HCT116 (cell line): ENCODE results near the gene FBXO5. TPM values are rescaled to one million over a fixed set of nuclear protein-coding genes. Genes with fewer than 3 reads are reported as not detected.

Experiments
- ATAC-seq: fragments of 200-7000 bp; cut with Tn5 transposase; 2 replicates; pipeline ENCODE4 v1.9.1; 2020; ENCODE audit warnings: mild to moderate bottlenecking, moderate library complexity
- BruUV-seq: library from RNA; stranded (reverse); fragments of 400-500 nt; replicated peaks from 2 replicates; lab custom pipeline; 2021; lab: Mats Ljungman, UMichigan
- CTCF ChIA-PET: fragments of 300-600 bp; sonication (Branson Sonifier 250); formaldehyde crosslinking; loops from one replicate; lab custom pipeline; 2021; ENCODE audit warnings: antibody characterized with exemption; lab: Charles Lee
- POLR2A ChIA-PET: fragments of 300-600, 350-600 bp; sonication (Branson Sonifier 250); formaldehyde crosslinking; loops from one replicate; lab custom pipeline; 2021; ENCODE audit warnings: antibody characterized with exemption; lab: Charles Lee
- RAD21 ChIA-PET, 2 experiments: fragments of 300-600 bp; sonication (Branson Sonifier 250); formaldehyde crosslinking; loops; one replicate each; lab custom pipeline; 2023; ENCODE audit warnings: low total read pairs in 2 of 2; ENCODE audit not compliant: uncharacterized antibody in 2 of 2, unreplicated experiment in 2 of 2, low non-redundant PET in 1 of 2; lab: Charles Lee
- DNase-seq: peaks from one replicate; pipeline ENCODE4 v3.0.0-alpha.2; 2010; ENCODE audit warnings: low read depth, low spot score
- H2AFZ ChIP-seq: fragments of 200-600 bp; shearing (Covaris generic), sonication (generic); 2 replicates; pipeline ENCODE4 v1.6.1; 2017; ENCODE audit warnings: low read depth, mixed run types, mixed read lengths, antibody characterized with exemption, low read length; ENCODE audit not compliant: poor library complexity, severe bottlenecking
- H3K27ac ChIP-seq: 2 replicates; pipeline ENCODE4 v1.5.1; 2012; ENCODE audit warnings: low read depth, low read length
- H3K27me3 ChIP-seq: fragments of 200-600 bp; sonication (generic); 2 replicates; pipeline ENCODE4 v1.6.1; 2016; ENCODE audit warnings: mixed run types, low read length, mixed read lengths; ENCODE audit not compliant: insufficient read depth
- H3K36me3 ChIP-seq, 2 experiments: fragments of 200-500 bp in 1 of 2; fragments of 200-600 bp in 1 of 2; sonication (Bioruptor generic) in 1 of 2; sonication (generic) in 1 of 2; 2 replicates each; pipeline versions ENCODE4 v1.5.1 to v1.6.1; 2014 to 2016; ENCODE audit warnings: low read length in 2 of 2, inconsistent platforms in 1 of 2, mixed read lengths in 1 of 2, mixed run types in 1 of 2; ENCODE audit not compliant: insufficient read depth in 2 of 2, control insufficient read depth in 1 of 2
- H3K4me1 ChIP-seq, 2 experiments: fragments of 200-600 bp in 1 of 2; sonication (generic) in 1 of 2; 2 replicates each; pipeline versions ENCODE4 v1.5.1 to v1.6.1; 2012 to 2017; ENCODE audit warnings: low read length in 2 of 2, inconsistent platforms in 1 of 2, mild to moderate bottlenecking in 1 of 2, mixed read lengths in 1 of 2, mixed run types in 1 of 2, moderate library complexity in 1 of 2; ENCODE audit not compliant: insufficient read depth in 2 of 2, control insufficient read depth in 1 of 2
- H3K4me2 ChIP-seq: fragments of 200-600 bp; sonication (generic); 2 replicates; pipeline ENCODE4 v1.6.1; 2017; ENCODE audit warnings: mixed run types, low read length, mixed read lengths
- H3K4me3 ChIP-seq, 2 experiments: fragments of 200-600 bp in 1 of 2; sonication (generic) in 1 of 2; replicated peaks in 1 of 2; 2 replicates each; pipeline ENCODE4 v1.5.1; 2011 to 2016; ENCODE audit warnings: low read length in 2 of 2, control low read depth in 1 of 2, low read depth in 1 of 2, mild to moderate bottlenecking in 1 of 2, mixed read lengths in 1 of 2, mixed run types in 1 of 2
- H3K79me2 ChIP-seq: fragments of 200-600 bp; sonication (generic); 2 replicates; pipeline ENCODE4 v1.6.1; 2017; ENCODE audit warnings: mild to moderate bottlenecking, mixed run types, low read length, moderate library complexity, mixed read lengths; ENCODE audit not compliant: insufficient read depth
- H3K9ac ChIP-seq: fragments of 200-600 bp; sonication (generic); 2 replicates; pipeline ENCODE4 v1.6.1; 2016; ENCODE audit warnings: low read length, mixed read lengths
- H3K9me2 ChIP-seq: fragments of 200-600 bp; sonication (generic), shearing (Covaris generic); 2 replicates; pipeline ENCODE4 v1.6.1; 2017; ENCODE audit warnings: mixed run types, mild to moderate bottlenecking, moderate library complexity; ENCODE audit not compliant: insufficient read depth
- H3K9me3 ChIP-seq, 2 experiments: fragments of 200-500 bp in 1 of 2; fragments of 200-600 bp in 1 of 2; sonication (Bioruptor generic) in 1 of 2; sonication (generic) in 1 of 2; 2 replicates each; pipeline ENCODE4 v1.6.1; 2014 to 2017; ENCODE audit warnings: low read length in 2 of 2, mixed read lengths in 2 of 2, inconsistent platforms in 1 of 2, low read depth in 1 of 2, mild to moderate bottlenecking in 1 of 2, mixed run types in 1 of 2, moderate library complexity in 1 of 2; ENCODE audit not compliant: control insufficient read depth in 1 of 2, insufficient read depth in 1 of 2
- H4K20me1 ChIP-seq: fragments of 200-600 bp; sonication (generic), shearing (Covaris generic); 2 replicates; pipeline ENCODE4 v1.6.1; 2017; ENCODE audit warnings: mixed run types, mild to moderate bottlenecking, moderate library complexity; ENCODE audit not compliant: insufficient read depth
- ATF3 ChIP-seq: IDR thresholded peaks from 2 replicates; pipeline ENCODE4 v1.6.1; 2012
- CBX3 ChIP-seq: IDR thresholded peaks from 2 replicates; pipeline ENCODE4 v1.6.1; 2012; ENCODE audit warnings: low read depth
- CTCF ChIP-seq, 3 experiments: fragments of 200-600 bp in 1 of 3; sonication (generic) in 1 of 3; IDR thresholded peaks in 2 of 3; conservative IDR thresholded peaks in 1 of 3; 2 replicates each; pipeline ENCODE4 v1.5.1; 2012 to 2017; ENCODE audit warnings: low read depth in 2 of 3, low read length in 2 of 3, antibody characterized with exemption in 1 of 3, borderline replicate concordance in 1 of 3, control low read depth in 1 of 3, mild to moderate bottlenecking in 1 of 3, mixed read lengths in 1 of 3, mixed run types in 1 of 3, moderate library complexity in 1 of 3; ENCODE audit not compliant: insufficient read depth in 1 of 3
- ELF1 ChIP-seq: IDR thresholded peaks from 2 replicates; pipeline ENCODE4 v1.6.1; 2012; ENCODE audit warnings: low read depth, borderline replicate concordance
- EZH2phosphoT487 ChIP-seq: fragments of 200-600 bp; IDR thresholded peaks from 2 replicates; pipeline ENCODE4 v1.6.1; 2018; ENCODE audit warnings: antibody characterized with exemption, borderline replicate concordance
- FOSL1 ChIP-seq: IDR thresholded peaks from 2 replicates; pipeline ENCODE4 v1.6.1; 2012; ENCODE audit warnings: low read depth
- RAD21 ChIP-seq: IDR thresholded peaks from 2 replicates; pipeline ENCODE4 v1.6.1; 2012; ENCODE audit warnings: low read depth, mild to moderate bottlenecking
- SIN3A ChIP-seq: IDR thresholded peaks from 2 replicates; pipeline ENCODE4 v1.6.1; 2012; ENCODE audit warnings: low read depth
- SRF ChIP-seq: IDR thresholded peaks from 2 replicates; pipeline ENCODE4 v1.6.1; 2012; ENCODE audit warnings: low read depth
- YY1 ChIP-seq: IDR thresholded peaks from 2 replicates; pipeline ENCODE4 v1.6.1; 2011; ENCODE audit warnings: low read length, low read depth, moderate library complexity, mild to moderate bottlenecking; ENCODE audit not compliant: insufficient replicate concordance; ENCODE audit errors: extremely low read depth
- intact Hi-C: fragments of 100-400 bp; cut with micrococcal nuclease; formaldehyde crosslinking; loops from 2 replicates; pipeline ENCODE4 v1.10.0; 2022
- total RNA-seq: library from RNA; stranded (reverse); gene quantifications from one replicate; pipeline ENCODE4 v1.2.1, GENCODE V29; 2021; ENCODE audit not compliant: unreplicated experiment

Gene FBXO5
- total RNA-seq, 1 experiment from 2014 or later, result 38.9 TPM

- TF ChIP-seq YY1 (no peak), SRF (no peak), EZH2phosphoT487 (no peak), ATF3 (no peak), ELF1 (no peak), SIN3A (no peak), CBX3 (no peak)
These were observed 32.6 kb downstream of the FBXO5 start (continued) for GRCh38 chr6:152950240-152950639.

- no peaks in the 10 kb centered on the region for H3K79me2 ChIP-seq
- peaks cover 29% of the 10 kb centered on the region; the same call in 1 of the 2 replicates for H3K27me3 ChIP-seq
- no peak overlapping the region for H3K9ac ChIP-seq
- no peak overlapping the region for H3K27ac ChIP-seq
- peak overlapping the region; percentile 59 for H2AFZ ChIP-seq
- POLR2A ChIA-PET, result interaction anchor here (0.9 kb wide), 1 partner anchor 201 kb away, joined by 3 read pairs; no protein-coding TSS in a partner anchor
- H3K36me3 ChIP-seq, result no peaks in the 10 kb centered on the region
- no peaks in the 10 kb centered on the region for H3K9me2 ChIP-seq
- ATAC-seq, result peak; percentile 83
- H3K4me1 ChIP-seq, result peaks cover 0 to 13% of the 10 kb centered on the region in 2 experiments; a peak in 2 of 4 replicates
- peak; percentile 55 to 80 (median 77) for TF ChIP-seq CTCF (IDR thresholded peaks at IDR 0.05 in 2 of 3, conservative IDR thresholded peaks at IDR 0.05 in 1 of 3; ENCODE audit: borderline replicate concordance in 1 of 3, insufficient read depth in 1 of 3, low read depth in 2 of 3, low read length in 2 of 3)
- TF ChIP-seq RAD21, result peak; percentile 89
- no peak for TF ChIP-seq FOSL1
- TF ChIP-seq, all 23 proteins: peak for 2
- Histone ChIP-seq H3K9me3 (no peaks in the 10 kb centered on the region), H4K20me1 (no peaks in the 10 kb centered on the region), H3K4me2 (peak overlapping the region; percentile 52), H3K4me3 (0 out of 4 replicates have a peak overlapping the region, but pooled peaks of 1 of the 2 experiments have one; percentile 4)
- ChIA-PET RAD21 (interaction anchor here in 1 of 2 experiments (1.0 to 2.1 kb wide), 3 partner anchors 83 to 221 kb away, joined by 4 to 9 read pairs (median 5); no protein-coding TSS in a partner anchor), CTCF (interaction anchor here (0.5 to 3.1 kb wide), 21 partner anchors 10 to 1542 kb away, joined by 3 to 103 read pairs (median 4); partner anchors contain the start of gene VIP)
- DNase-seq, result peak; percentile 49
- BruUV-seq, result no TSS peak
- intact Hi-C loops, result loop anchor here (1.0 to 2.0 kb wide), 3 partner anchors 84 to 395 kb away; no protein-coding TSS in a partner anchor
These were observed 34.6 kb downstream of the FBXO5 start for GRCh38 chr6:152948150-152948768.
